B cell (primary cell): Measurements from ENCODE around the gene PRELID3B. TPM values are rescaled to one million over a fixed set of nuclear protein-coding genes. Genes with fewer than 3 reads are reported as not detected.
A peak's percentile ranks its signal among the peaks of the same experiment; 100 is the strongest.

Source experiments
- ATAC-seq: fragments of 200-7000 bp; cut with Tn5 transposase; one replicate; pipeline ENCODE4 v1.10.0; 2021; ENCODE audit warnings: low read depth, mild to moderate bottlenecking, moderate number of reproducible peaks, moderate library complexity
- CTCF ChIA-PET: fragments of 350-600 bp; sonication (Branson Sonifier 250); formaldehyde crosslinking; loops from one replicate; lab custom pipeline; 2021; ENCODE audit warnings: antibody characterized with exemption, inconsistent platforms; lab: Charles Lee
- POLR2A ChIA-PET: fragments of 350-600 bp; sonication (Branson Sonifier 250); formaldehyde crosslinking; loops from one replicate; lab custom pipeline; 2021; ENCODE audit warnings: antibody characterized with exemption; lab: Charles Lee
- DNase-seq: peaks from one replicate; pipeline ENCODE4 v3.0.0; 2013
- H2AFZ ChIP-seq: 2 replicates; pipeline ENCODE4 v1.6.1; 2012; ENCODE audit warnings: mild to moderate bottlenecking, low read depth, low read length; ENCODE audit not compliant: insufficient read depth, poor library complexity, severe bottlenecking
- H3K27ac ChIP-seq, 2 donors: 1 replicate in 1 of 2; 2 replicates in 1 of 2; pipeline ENCODE4 v1.5.1; 2012 to 2013; ENCODE audit warnings: low read length in 2 of 2, mild to moderate bottlenecking in 2 of 2, moderate library complexity in 1 of 2
- H3K27me3 ChIP-seq, 4 experiments: fragments of 200-600 bp in 1 of 4; sonication (generic) in 1 of 4; replicated peaks in 1 of 4; 1 replicate in 2 of 4; 2 replicates in 2 of 4; pipeline versions ENCODE4 v1.6.1 to v1.7.0; 2013 to 2016; ENCODE audit warnings: low read length in 3 of 4, mild to moderate bottlenecking in 2 of 4, mixed read lengths in 1 of 4, moderate library complexity in 1 of 4; ENCODE audit not compliant: insufficient read depth in 4 of 4, control insufficient read depth in 3 of 4; ENCODE audit errors: control extremely low read depth in 1 of 4
- H3K36me3 ChIP-seq, 2 experiments: replicated peaks in 1 of 2; 1 replicate in 1 of 2; 2 replicates in 1 of 2; pipeline versions ENCODE4 v1.6.1 to v1.7.1; 2013; ENCODE audit warnings: low read length in 1 of 2; ENCODE audit not compliant: insufficient read depth in 2 of 2, control insufficient read depth in 1 of 2; ENCODE audit errors: control extremely low read depth in 1 of 2, extremely low read depth in 1 of 2
- H3K4me1 ChIP-seq, 2 donors: fragments of 200-600 bp in 1 of 2; sonication (generic) in 1 of 2; 1 replicate in 1 of 2; 2 replicates in 1 of 2; pipeline versions ENCODE4 v1.5.1 to v1.6.1; 2013 to 2017; ENCODE audit warnings: low read length in 2 of 2; ENCODE audit not compliant: control insufficient read depth in 2 of 2, insufficient read depth in 2 of 2
- H3K4me2 ChIP-seq: replicated peaks from 2 replicates; pipeline ENCODE3; 2012; ENCODE audit warnings: mild to moderate bottlenecking, low read depth, low read length; ENCODE audit not compliant: poor library complexity, severe bottlenecking
- H3K4me3 ChIP-seq, 5 experiments: fragments of 200-600 bp in 1 of 5; sonication (generic) in 1 of 5; 1 replicate in 3 of 5; 2 replicates in 2 of 5; pipeline versions ENCODE4 v1.5.1 to v1.7.0; 2011 to 2016; ENCODE audit warnings: low read length in 4 of 5, mild to moderate bottlenecking in 4 of 5, low read depth in 2 of 5, control low read depth in 1 of 5, moderate library complexity in 1 of 5; ENCODE audit not compliant: insufficient read depth in 1 of 5; ENCODE audit errors: control extremely low read depth in 1 of 5, extremely low read depth in 1 of 5
- H3K79me2 ChIP-seq: fragments of 200-600 bp; sonication (generic); one replicate; pipeline ENCODE4 v1.6.0; 2016; ENCODE audit warnings: low read length; ENCODE audit not compliant: control insufficient read depth, insufficient read depth
- H3K9ac ChIP-seq: fragments of 200-600 bp; sonication (generic); 2 replicates; pipeline ENCODE4 v1.6.1; 2017; ENCODE audit warnings: mild to moderate bottlenecking, low read length, moderate library complexity
- H3K9me3 ChIP-seq, 3 donors: one replicate each; pipeline versions ENCODE4 v1.6.1 to v1.7.1; 2013; ENCODE audit warnings: low read length in 2 of 3; ENCODE audit not compliant: control insufficient read depth in 2 of 3, insufficient read depth in 1 of 3; ENCODE audit errors: control extremely low read depth in 1 of 3
- H4K20me1 ChIP-seq: 2 replicates; pipeline ENCODE4 v1.6.0; 2012; ENCODE audit warnings: mild to moderate bottlenecking, low read length; ENCODE audit not compliant: insufficient read depth, control insufficient read depth, poor library complexity, severe bottlenecking
- H3K27ac Mint-ChIP-seq: one replicate; pipeline ENCODE4 v1.8.0; 2021; ENCODE audit warnings: mixed read lengths
- H3K27me3 Mint-ChIP-seq: one replicate; pipeline ENCODE4 v1.8.0; 2021; ENCODE audit warnings: mixed read lengths
- H3K4me1 Mint-ChIP-seq: one replicate; pipeline ENCODE4 v1.8.0; 2021; ENCODE audit warnings: mixed read lengths
- H3K4me3 Mint-ChIP-seq: one replicate; pipeline ENCODE4 v1.8.0; 2021; ENCODE audit warnings: mixed read lengths
- H3K9me3 Mint-ChIP-seq: one replicate; pipeline ENCODE4 v1.8.0; 2022; ENCODE audit warnings: mixed read lengths; ENCODE audit not compliant: insufficient read depth
- CTCF ChIP-seq: fragments of 200-600 bp; IDR thresholded peaks from one replicate; pipeline ENCODE4 v1.8.0; 2022; ENCODE audit warnings: antibody characterized with exemption, mild to moderate bottlenecking
- EZH2 ChIP-seq: IDR thresholded peaks from 2 replicates; pipeline ENCODE4 v1.6.1; 2012; ENCODE audit warnings: borderline replicate concordance, low read depth, mild to moderate bottlenecking, moderate library complexity, low read length; ENCODE audit not compliant: insufficient read depth, poor library complexity, severe bottlenecking
- WGBS: methylation state at CpG from one replicate; pipeline ENCODE4 v1.1.5; 2013; ENCODE audit warnings: missing lambda C conversion rate; ENCODE audit not compliant: insufficient coverage; 5-methylcytosine and 5-hydroxymethylcytosine counted together
- intact Hi-C: fragments of 100-400 bp; cut with micrococcal nuclease; formaldehyde crosslinking; loops from one replicate; pipeline ENCODE4 v1.10.0; 2022
- polyA plus RNA-seq: library from polyadenylated mRNA; depleted of rRNA; stranded (reverse); fragments of >200 nt; gene quantifications from 2 replicates; pipeline ENCODE4 v1.2.3, GENCODE V29; 2012
- total RNA-seq, 2 donors: library from RNA; stranded (reverse); fragments of 120-200 nt in 1 of 2; gene quantifications; 1 replicate in 1 of 2; 2 replicates in 1 of 2; pipeline versions ENCODE4 v1.2.3 to v1.2.4, GENCODE V29; 2013 to 2022

The PRELID3B gene
- total and polyA plus RNA-seq, 2 donors (not counting 1 experiment from before 2014, with no cell fraction given): 24.1 to 46.8 TPM

DNA sequence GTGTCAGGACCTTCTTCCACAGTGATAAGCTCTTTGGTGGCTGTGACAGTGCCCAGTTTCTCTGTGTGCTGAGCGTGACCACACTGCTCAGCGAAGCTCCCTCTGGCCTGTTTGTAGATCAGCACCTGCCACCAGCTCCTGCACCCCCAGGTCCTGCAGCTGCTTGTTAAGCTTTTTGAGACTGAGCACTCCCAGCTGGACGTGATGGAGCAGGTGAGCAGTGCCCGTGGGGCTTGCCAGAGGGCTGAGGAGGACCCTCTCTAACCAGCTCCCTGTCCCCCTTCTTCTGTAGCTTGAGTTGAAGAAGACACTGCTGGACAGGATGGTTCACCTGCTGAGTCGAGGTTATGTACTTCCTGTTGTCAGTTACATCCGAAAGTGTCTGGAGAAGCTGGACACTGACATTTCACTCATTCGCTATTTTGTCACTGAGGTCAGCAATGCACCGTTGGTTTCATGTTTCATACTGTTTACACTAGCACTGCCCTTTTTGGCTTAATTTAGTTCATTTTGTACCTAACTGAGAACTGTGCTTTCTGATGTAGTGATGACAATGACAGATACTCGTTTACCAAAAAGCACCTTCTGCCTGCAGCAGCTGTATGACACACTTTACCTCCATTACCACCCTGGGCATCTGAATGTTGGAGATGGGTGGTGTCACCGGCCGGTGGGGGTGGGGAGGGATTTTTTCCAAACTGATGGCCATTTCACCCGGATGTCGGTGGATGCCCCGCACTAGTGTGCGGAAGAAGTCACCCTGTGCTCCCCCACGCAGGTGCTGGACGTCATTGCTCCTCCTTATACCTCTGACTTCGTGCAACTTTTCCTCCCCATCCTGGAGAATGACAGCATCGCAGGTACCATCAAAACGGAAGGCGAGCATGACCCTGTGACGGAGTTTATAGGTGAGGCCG, 49.0 kb downstream of the PRELID3B start:
- H3K9me3 Mint-ChIP-seq: no peaks in the 10 kb centered on the region
- Histone ChIP-seq H3K27ac (peak overlapping the region in 1 of 2 donors; percentile 37), H3K4me3 (no peak overlapping the region), H2AFZ (no peak overlapping the region), H4K20me1 (peaks cover 24% of the 10 kb centered on the region), H3K4me1 (peaks cover 17 to 30% of the 10 kb centered on the region in 2 donors), H3K79me2 (peaks cover 12% of the 10 kb centered on the region), H3K4me2 (no peak overlapping the region), H3K9ac (no peak overlapping the region), H3K9me3 (no peaks in the 10 kb centered on the region), H3K27me3 (no peaks in the 10 kb centered on the region), H3K36me3 (peaks cover 5 to 97% of the 10 kb centered on the region in 2 experiments)
- no peak for DNase-seq
- no peaks in the 10 kb centered on the region for H3K27me3 Mint-ChIP-seq
- peaks cover 43% of the 10 kb centered on the region for H3K4me1 Mint-ChIP-seq
- no peak for TF ChIP-seq EZH2
- no peak for TF ChIP-seq CTCF
- H3K4me3 Mint-ChIP-seq: peak overlapping the region; percentile 13
- POLR2A ChIA-PET: interaction anchor here (0.6 to 1.8 kb wide), 5 partner anchors 15 to 102 kb away, joined by 3 to 8 read pairs (median 5); partner anchors contain the start of gene ATP5F1E
- CTCF ChIA-PET: interaction anchor here (1.1 to 1.6 kb wide), 5 partner anchors 9 to 228 kb away, joined by 3 to 5 read pairs (median 5); no protein-coding TSS in a partner anchor
- intact Hi-C loops: no loop called here
- H3K27ac Mint-ChIP-seq: peak overlapping the region; percentile 77
- WGBS: 87% methylated on average over 17 of the region's 23 CpGs
- ATAC-seq: peak; percentile 26
